ENCODE measurements around the gene CHP2.

DNA sequence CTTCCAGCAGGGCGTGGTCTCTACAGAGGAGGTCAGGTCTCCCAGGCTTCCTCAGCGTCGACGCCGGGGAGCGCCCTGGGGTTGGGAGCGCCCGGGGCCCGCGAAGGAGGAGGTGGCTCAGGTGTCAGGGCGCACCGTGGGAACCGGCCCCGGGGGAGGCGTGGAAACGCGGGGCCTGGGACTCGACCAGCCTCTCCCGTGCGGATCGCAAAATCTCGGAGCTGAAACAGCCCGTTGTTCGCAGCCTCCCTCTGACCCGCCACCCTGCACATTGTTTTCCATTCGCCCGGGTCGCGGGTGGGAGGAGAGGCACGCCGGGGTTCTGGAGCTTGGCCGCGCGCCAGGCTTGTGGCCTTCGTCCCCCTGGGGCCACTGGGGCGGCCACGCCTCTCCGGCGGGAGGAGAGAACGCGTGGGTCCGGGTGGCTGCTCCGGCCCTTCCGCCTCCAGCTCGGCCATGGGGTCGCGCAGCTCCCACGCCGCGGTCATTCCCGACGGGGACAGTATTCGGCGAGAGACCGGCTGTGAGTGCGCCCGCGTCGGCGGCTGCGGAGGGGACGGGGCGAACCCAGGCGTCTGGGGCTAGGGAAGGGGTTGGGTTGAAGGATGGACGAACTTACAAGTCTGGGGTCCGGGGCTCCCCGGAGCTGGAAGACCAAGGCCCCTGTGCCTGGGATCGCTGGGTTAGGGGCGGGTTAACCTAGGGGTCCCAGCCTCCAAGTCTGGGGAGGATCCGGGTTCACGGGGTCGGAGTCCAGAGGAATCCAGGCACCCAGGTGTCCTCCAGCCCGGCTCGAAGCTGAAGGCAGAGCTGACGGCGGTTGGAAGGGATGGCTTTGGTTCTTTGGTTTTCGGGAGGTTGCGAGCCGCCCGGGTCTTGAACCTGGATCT is at the start of gene CHP2:
- TF ChIP-seq, protein P1, sequence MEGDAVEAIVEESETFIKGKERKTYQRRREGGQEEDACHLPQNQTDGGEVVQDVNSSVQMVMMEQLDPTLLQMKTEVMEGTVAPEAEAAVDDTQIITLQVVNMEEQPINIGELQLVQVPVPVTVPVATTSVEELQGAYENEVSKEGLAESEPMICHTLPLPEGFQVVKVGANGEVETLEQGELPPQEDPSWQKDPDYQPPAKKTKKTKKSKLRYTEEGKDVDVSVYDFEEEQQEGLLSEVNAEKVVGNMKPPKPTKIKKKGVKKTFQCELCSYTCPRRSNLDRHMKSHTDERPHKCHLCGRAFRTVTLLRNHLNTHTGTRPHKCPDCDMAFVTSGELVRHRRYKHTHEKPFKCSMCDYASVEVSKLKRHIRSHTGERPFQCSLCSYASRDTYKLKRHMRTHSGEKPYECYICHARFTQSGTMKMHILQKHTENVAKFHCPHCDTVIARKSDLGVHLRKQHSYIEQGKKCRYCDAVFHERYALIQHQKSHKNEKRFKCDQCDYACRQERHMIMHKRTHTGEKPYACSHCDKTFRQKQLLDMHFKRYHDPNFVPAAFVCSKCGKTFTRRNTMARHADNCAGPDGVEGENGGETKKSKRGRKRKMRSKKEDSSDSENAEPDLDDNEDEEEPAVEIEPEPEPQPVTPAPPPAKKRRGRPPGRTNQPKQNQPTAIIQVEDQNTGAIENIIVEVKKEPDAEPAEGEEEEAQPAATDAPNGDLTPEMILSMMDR (IDR thresholded peaks at IDR 0.05): no peak
- no peak for TF ChIP-seq POLR2A (IDR thresholded peaks at IDR 0.05)
- TF ChIP-seq EP300 (IDR thresholded peaks at IDR 0.05): no peak
